ENCODE results near the gene RIT2.

DNA sequence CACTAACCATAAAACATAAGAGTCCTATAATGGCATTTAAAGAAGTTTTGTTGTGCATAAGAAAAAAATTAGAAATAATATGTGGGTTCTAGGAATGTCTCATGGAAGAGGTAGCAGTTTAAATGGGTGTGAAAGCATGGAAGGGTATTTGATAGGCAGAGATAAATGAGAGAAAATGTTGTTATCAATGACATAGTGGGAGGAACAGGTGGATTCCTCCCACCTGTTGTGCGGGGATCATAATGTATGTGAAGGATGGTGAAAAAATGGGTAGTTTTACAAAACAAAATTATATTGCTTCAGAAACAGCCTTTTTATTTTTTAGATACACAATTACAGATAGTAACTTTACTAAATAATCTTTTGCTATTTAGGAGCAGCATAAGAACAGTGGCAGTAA is 41.7 kb downstream of the RIT2 start:
- TF ChIP-seq TP53 (CRISPR knock-in tag; IDR thresholded peaks at IDR 0.05), result no peak
- TF ChIP-seq, protein P1, sequence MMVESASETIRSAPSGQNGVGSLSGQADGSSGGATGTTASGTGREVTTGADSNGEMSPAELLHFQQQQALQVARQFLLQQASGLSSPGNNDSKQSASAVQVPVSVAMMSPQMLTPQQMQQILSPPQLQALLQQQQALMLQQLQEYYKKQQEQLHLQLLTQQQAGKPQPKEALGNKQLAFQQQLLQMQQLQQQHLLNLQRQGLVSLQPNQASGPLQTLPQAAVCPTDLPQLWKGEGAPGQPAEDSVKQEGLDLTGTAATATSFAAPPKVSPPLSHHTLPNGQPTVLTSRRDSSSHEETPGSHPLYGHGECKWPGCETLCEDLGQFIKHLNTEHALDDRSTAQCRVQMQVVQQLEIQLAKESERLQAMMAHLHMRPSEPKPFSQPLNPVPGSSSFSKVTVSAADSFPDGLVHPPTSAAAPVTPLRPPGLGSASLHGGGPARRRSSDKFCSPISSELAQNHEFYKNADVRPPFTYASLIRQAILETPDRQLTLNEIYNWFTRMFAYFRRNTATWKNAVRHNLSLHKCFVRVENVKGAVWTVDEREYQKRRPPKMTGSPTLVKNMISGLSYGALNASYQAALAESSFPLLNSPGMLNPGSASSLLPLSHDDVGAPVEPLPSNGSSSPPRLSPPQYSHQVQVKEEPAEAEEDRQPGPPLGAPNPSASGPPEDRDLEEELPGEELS (CRISPR knock-in tag; IDR thresholded peaks at IDR 0.05), result no peak
- no peak for TF ChIP-seq STAT6 (CRISPR knock-in tag; conservative IDR thresholded peaks at IDR 0.05; ENCODE audit: low read depth)
- no peak for TF ChIP-seq ESRRA (CRISPR knock-in tag; IDR thresholded peaks at IDR 0.05; ENCODE audit: borderline replicate concordance)

Measured in WTC11 (cell line).